Urinary bladder (tissue), 4 donors: ENCODE results near the gene UFD1. TPM values are rescaled to one million over a fixed set of nuclear protein-coding genes. Genes with fewer than 3 reads are reported as not detected.

Experiments used
- DNase-seq: peaks from one replicate; pipeline ENCODE4 v3.0.0-alpha.2; 2015; ENCODE audit errors: extremely low spot score
- H3K27ac ChIP-seq: one replicate; pipeline ENCODE4 v1.5.1; 2013; ENCODE audit warnings: low read depth, mild to moderate bottlenecking, moderate library complexity
- H3K36me3 ChIP-seq: one replicate; pipeline ENCODE4 v1.6.1; 2013; ENCODE audit warnings: mild to moderate bottlenecking, moderate library complexity; ENCODE audit not compliant: insufficient read depth
- H3K4me1 ChIP-seq: one replicate; pipeline ENCODE4 v1.6.1; 2013; ENCODE audit warnings: mild to moderate bottlenecking, moderate library complexity; ENCODE audit not compliant: insufficient read depth
- H3K4me3 ChIP-seq: one replicate; pipeline ENCODE4 v1.5.1; 2013; ENCODE audit warnings: low read depth, low read length
- WGBS: extraction: QIAGEN DNeasy Blood & Tissue Kit; methylation state at CpG from one replicate; pipeline ENCODE4 v1.1.7; 2013; 5-methylcytosine and 5-hydroxymethylcytosine counted together
- polyA plus RNA-seq: library from polyadenylated mRNA; stranded (reverse); fragments of 200-250 nt; gene quantifications from one replicate; pipeline ENCODE4 v1.2.3, GENCODE V29; 2013
- total RNA-seq: library from RNA; depleted of rRNA; stranded (reverse); fragments of >200 nt; gene quantifications from one replicate; pipeline ENCODE4 v1.2.3, GENCODE V29; 2014
- donor health status: healthy with polysubstance abuse.
- donor health status: healthy.

UFD1 gene
- total and polyA plus RNA-seq, 2 donors, result 32.6 to 69.8 TPM

GRCh38 chr22:19419086-19419463 lies 59.9 kb downstream of the UFD1 start:
- H3K4me1 ChIP-seq, result no peaks in the 10 kb centered on the region
- H3K36me3 ChIP-seq, result no peaks in the 10 kb centered on the region
- H3K27ac ChIP-seq, result no peak overlapping the region
- no peak for DNase-seq
- WGBS, result 89% methylated on average over 5 of the region's 5 CpGs
- H3K4me3 ChIP-seq, result no peak overlapping the region

GRCh38 chr22:19412923-19413322 lies 66.1 kb downstream of the UFD1 start:
- Histone ChIP-seq H3K4me1 (no peaks in the 10 kb centered on the region), H3K27ac (no peak overlapping the region), H3K4me3 (no peak overlapping the region), H3K36me3 (no peaks in the 10 kb centered on the region)
- 89% methylated on average over 4 of the region's 4 CpGs for whole genome bisulfite sequencing
- DNase-seq, result no peak

- 93% methylated on average over 4 of the region's 4 CpGs for WGBS
- DNase-seq, result no peak
- Histone ChIP-seq H3K27ac (no peak overlapping the region), H3K4me3 (no peak overlapping the region), H3K36me3 (no peaks in the 10 kb centered on the region), H3K4me1 (no peaks in the 10 kb centered on the region)
Observed at GRCh38 chr22:19412478-19412877, 66.5 kb downstream of the UFD1 start.

- Histone ChIP-seq H3K4me3 (no peak overlapping the region), H3K27ac (no peak overlapping the region), H3K36me3 (no peaks in the 10 kb centered on the region), H3K4me1 (no peaks in the 10 kb centered on the region)
- DNase-seq, result no peak
- 100% methylated on average over 1 of the region's 1 CpG for WGBS
Observed at GRCh38 chr22:19411690-19412045, 67.3 kb downstream of the UFD1 start.

- no peak overlapping the region for H3K4me3 ChIP-seq
- 91% methylated on average over 6 of the region's 6 CpGs for WGBS
- no peaks in the 10 kb centered on the region for H3K36me3 ChIP-seq
- H3K27ac ChIP-seq, result no peak overlapping the region
- DNase-seq, result no peak
- no peaks in the 10 kb centered on the region for H3K4me1 ChIP-seq
Observed at GRCh38 chr22:19410941-19411689, 67.9 kb downstream of the UFD1 start.

- Histone ChIP-seq H3K4me1 (no peaks in the 10 kb centered on the region), H3K27ac (no peak overlapping the region), H3K36me3 (no peaks in the 10 kb centered on the region), H3K4me3 (no peak overlapping the region)
- WGBS, result 72% methylated on average over 16 of the region's 16 CpGs
- DNase-seq, result no peak
Observed at GRCh38 chr22:19407649-19408606, 71.1 kb downstream of the UFD1 start.

GRCh38 chr22:19406846-19407245 lies 72.1 kb downstream of the UFD1 start:
- Histone ChIP-seq H3K4me1 (no peaks in the 10 kb centered on the region), H3K36me3 (no peaks in the 10 kb centered on the region)
- 94% methylated on average over 4 of the region's 4 CpGs for WGBS

GRCh38 chr22:19406281-19406811 lies 72.6 kb downstream of the UFD1 start:
- 85% methylated on average over 3 of the region's 3 CpGs for WGBS
- no peak overlapping the region for H3K4me3 ChIP-seq
- H3K27ac ChIP-seq, result no peak overlapping the region
- no peaks in the 10 kb centered on the region for H3K36me3 ChIP-seq
- DNase-seq, result no peak
- H3K4me1 ChIP-seq, result no peaks in the 10 kb centered on the region

More at GRCh38 chr22:19406846-19407245, 72.1 kb downstream of the UFD1 start:
- no peak overlapping the region for H3K4me3 ChIP-seq
- no peak overlapping the region for H3K27ac ChIP-seq
- DNase-seq, result no peak

- no peaks in the 10 kb centered on the region for H3K36me3 ChIP-seq
Observed at GRCh38 chr22:19405652-19406051, 73.3 kb downstream of the UFD1 start.

GRCh38 chr22:19405133-19405532 lies 73.9 kb downstream of the UFD1 start:
- no peak overlapping the region for H3K4me3 ChIP-seq
- no peaks in the 10 kb centered on the region for H3K36me3 ChIP-seq
- no peaks in the 10 kb centered on the region for H3K4me1 ChIP-seq
- H3K27ac ChIP-seq, result no peak overlapping the region
- DNase-seq, result no peak
- 93% methylated on average over 4 of the region's 4 CpGs for WGBS

More at GRCh38 chr22:19405652-19406051, 73.3 kb downstream of the UFD1 start:
- no peak for DNase-seq
- 94% methylated on average over 8 of the region's 8 CpGs for WGBS
- H3K4me1 ChIP-seq, result no peaks in the 10 kb centered on the region
- no peak overlapping the region for H3K4me3 ChIP-seq
- no peak overlapping the region for H3K27ac ChIP-seq

GRCh38 chr22:19404676-19405075 lies 74.3 kb downstream of the UFD1 start:
- Histone ChIP-seq H3K4me3 (no peak overlapping the region), H3K27ac (no peak overlapping the region), H3K36me3 (no peaks in the 10 kb centered on the region), H3K4me1 (no peaks in the 10 kb centered on the region)
- no peak for DNase-seq
- WGBS, result 95% methylated on average over 3 of the region's 3 CpGs

GRCh38 chr22:19402642-19403191 lies 76.3 kb downstream of the UFD1 start:
- Histone ChIP-seq H3K4me1 (no peaks in the 10 kb centered on the region), H3K27ac (no peak overlapping the region), H3K4me3 (no peak overlapping the region), H3K36me3 (peaks cover 4% of the 10 kb centered on the region)
- WGBS, result 96% methylated on average over 4 of the region's 4 CpGs
- no peak for DNase-seq

- Histone ChIP-seq H3K4me3 (no peak overlapping the region), H3K36me3 (peaks cover 4% of the 10 kb centered on the region), H3K4me1 (no peaks in the 10 kb centered on the region), H3K27ac (no peak overlapping the region)
- DNase-seq, result no peak
- WGBS, result 97% methylated on average over 4 of the region's 4 CpGs
Observed at GRCh38 chr22:19401483-19401882, 77.5 kb downstream of the UFD1 start.
